Pancreas (tissue), 10 donors: ENCODE measurements around the gene DHFR2. TPM values are rescaled to one million over a fixed set of nuclear protein-coding genes. Genes with fewer than 3 reads are reported as not detected.

Experiments
- ATAC-seq, 4 donors: fragments of 200-7000 bp; cut with Tn5 transposase; one replicate each; pipeline versions ENCODE4 v1.8.0 to v1.9.1; 2020; ENCODE audit warnings: mild to moderate bottlenecking in 4 of 4, moderate library complexity in 4 of 4
- DNase-seq, 6 donors: peaks; one replicate each; pipeline ENCODE4 v3.0.0-alpha.2; 2020
- FAIRE-seq: peaks from 2 replicates; lab custom pipeline; 2012; peaks lifted over from hg19 to GRCh38; lab: Jason Lieb, UNC
- H3K27ac ChIP-seq, 4 donors: fragments of 200-600 bp; sonication (generic); 1 replicate in 3 of 4; 2 replicates in 1 of 4; pipeline versions ENCODE4 v1.5.0 to v1.8.0; 2020
- H3K27me3 ChIP-seq, 4 donors: fragments of 200-600 bp; one replicate each; pipeline ENCODE4 v1.8.0; 2021
- H3K36me3 ChIP-seq, 3 donors: fragments of 200-600 bp; sonication (generic) in 1 of 3; one replicate each; pipeline versions ENCODE4 v1.5.0 to v1.8.0; 2020 to 2021
- H3K4me1 ChIP-seq, 3 donors: fragments of 200-600 bp; one replicate each; pipeline ENCODE4 v1.8.0; 2021
- H3K4me3 ChIP-seq, 4 donors: fragments of 200-600 bp; sonication (generic) in 2 of 4; one replicate each; pipeline versions ENCODE4 v1.5.0 to v1.8.0; 2020 to 2021
- H3K9me3 ChIP-seq, 4 donors: fragments of 200-600 bp; one replicate each; pipeline ENCODE4 v1.8.0; 2021
- CTCF ChIP-seq, 4 donors: fragments of 200-600 bp; sonication (generic) in 3 of 4; IDR thresholded peaks; one replicate each; pipeline versions ENCODE4 v1.5.0 to v1.8.0; 2021; ENCODE audit warnings: antibody characterized with exemption in 4 of 4
- WGBS, 2 donors: extraction: QIAGEN DNeasy Blood & Tissue Kit; methylation state at CpG; one replicate each; pipeline ENCODE4 v1.1.7; 2013; 5-methylcytosine and 5-hydroxymethylcytosine counted together
- intact Hi-C, 3 donors: fragments of 100-400 bp; cut with DNase I; formaldehyde crosslinking; loops; one replicate each; pipeline versions ENCODE4 v1.11.1 to v1.14.2; 2022
- polyA plus RNA-seq, 2 donors: library from polyadenylated mRNA; stranded (reverse); fragments of 200-250 nt; gene quantifications; one replicate each; pipeline ENCODE4 v1.2.3, GENCODE V29; 2013
- total RNA-seq, 6 donors: library from RNA; stranded (reverse); fragmentation: NEBNext Ultra II Directional in 4 of 6; extraction: Animal tissue kit (Norgen Biotek cat#: 25700) in 4 of 6; gene quantifications; one replicate each; pipeline versions ENCODE4 v1.2.1 to v1.2.4, GENCODE V29; 2021 to 2023
- donor health status: healthy with polysubstance abuse.
- donor health status: DM: no; HTN: no; CAD: no; lungs with moderate emphysema.
- donor health status: DM: no; HTN: no; CAD: no.
- donor health status: control.
- donor health status: control.
- donor health status: Bipolar disorder and iron deficiency.
- donor health status: DM: yes; HTN: yes; CAD: no.
- donor health status: DM: no; HTN: no; CAD: no.
- donor health status: DM: no; HTN: no; CAD: no.
- donor health status: DM: yes; HTN: yes; CAD: no.

Gene DHFR2
- total and polyA plus RNA-seq, 8 donors = 1.9 to 5.0 (median 3.7) TPM

- no peaks in the 10 kb centered on the region for H3K9me3 ChIP-seq
- H3K27me3 ChIP-seq = no peaks in the 10 kb centered on the region
- H3K4me1 ChIP-seq = peaks cover 5 to 27% (median 22%) of the 10 kb centered on the region in 3 donors
- peak overlapping the region; percentile 79 to 99 (median 93) for H3K27ac ChIP-seq
- peak overlapping the region; percentile 35 to 74 (median 54) for H3K4me3 ChIP-seq
- no peaks in the 10 kb centered on the region for H3K36me3 ChIP-seq
- no peak for FAIRE-seq
- peak in 1 of 4 donors; percentile 20 for ATAC-seq
- 42 to 48% methylated on average over 17 of the region's 17 CpGs for WGBS, 2 donors
- TF ChIP-seq CTCF (IDR thresholded peaks at IDR 0.05) = no peak
- intact Hi-C loops = loop anchor here in 2 of 3 donors (10.0 kb wide), 2 partner anchors 49 to 59 kb away; no protein-coding TSS in a partner anchor
- DNase-seq = no peak
These were observed 892 bp upstream of the DHFR2 start for GRCh38 chr3:94063496-94064119.

GRCh38 chr3:94061297-94061696 is 1.4 kb downstream of the DHFR2 start:
- Histone ChIP-seq H3K27me3 (no peaks in the 10 kb centered on the region), H3K9me3 (no peaks in the 10 kb centered on the region), H3K36me3 (no peaks in the 10 kb centered on the region), H3K4me1 (peaks cover 5 to 22% (median 18%) of the 10 kb centered on the region in 3 donors), H3K4me3 (no peak overlapping the region), H3K27ac (no peak overlapping the region)
- ATAC-seq (no peak), DNase-seq (no peak), FAIRE-seq (no peak)
- WGBS, 2 donors = 96% methylated on average over 13 of the region's 13 CpGs
- intact Hi-C loops = loop anchor here in 2 of 3 donors (10.0 kb wide), 2 partner anchors 46 to 56 kb away; no protein-coding TSS in a partner anchor
- no peak for TF ChIP-seq CTCF (IDR thresholded peaks at IDR 0.05)

- no peak for TF ChIP-seq CTCF (IDR thresholded peaks at IDR 0.05)
- intact Hi-C loops = no loop called here
- Histone ChIP-seq H3K4me1 (no peaks in the 10 kb centered on the region), H3K36me3 (no peaks in the 10 kb centered on the region), H3K4me3 (no peak overlapping the region), H3K27me3 (no peaks in the 10 kb centered on the region), H3K27ac (no peak overlapping the region), H3K9me3 (no peaks in the 10 kb centered on the region)
- FAIRE-seq = no peak
- no peak for ATAC-seq
- DNase-seq = no peak
These were observed 12.2 kb downstream of the DHFR2 start for GRCh38 chr3:94050546-94050945.

GRCh38 chr3:94049267-94049666 is 13.4 kb downstream of the DHFR2 start:
- no peaks in the 10 kb centered on the region for H3K36me3 ChIP-seq
- ATAC-seq = no peak

More at GRCh38 chr3:94049267-94049666, 13.4 kb downstream of the DHFR2 start:
- Histone ChIP-seq H3K9me3 (no peaks in the 10 kb centered on the region), H3K4me3 (no peak overlapping the region), H3K4me1 (no peaks in the 10 kb centered on the region), H3K27me3 (no peaks in the 10 kb centered on the region), H3K27ac (no peak overlapping the region)
- no peak for TF ChIP-seq CTCF (IDR thresholded peaks at IDR 0.05)
- FAIRE-seq = no peak
- WGBS, 2 donors = 82 to 87% methylated on average over 2 of the region's 2 CpGs
- intact Hi-C loops = no loop called here
- no peak for DNase-seq
